ENCODE data around the gene ZNF532.
A peak's percentile ranks its signal among the peaks of the same experiment; 100 is the strongest.

The ZNF532 gene

DNA sequence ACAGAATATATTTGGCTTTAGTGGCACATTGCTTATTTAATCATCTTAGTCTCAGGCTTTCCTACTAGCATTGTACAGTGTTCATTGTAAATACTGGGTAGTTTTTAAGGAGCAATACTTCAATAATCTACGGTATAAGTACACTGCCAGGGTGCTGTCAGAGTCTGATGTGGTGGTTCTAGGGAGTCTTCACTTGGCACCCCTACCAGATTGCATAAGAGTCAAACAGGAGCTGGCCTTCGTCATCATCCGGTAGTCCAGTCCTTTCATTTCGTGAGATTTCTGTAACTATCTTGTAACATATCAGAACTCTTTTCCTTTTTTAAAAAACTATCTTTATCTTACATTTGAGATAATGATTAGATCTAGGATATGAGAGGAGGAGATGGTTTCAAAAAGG lies 91.1 kb downstream of the ZNF532 start:
- Histone ChIP-seq H3K79me2 (ENCODE audit: control insufficient read depth, insufficient read depth, low read length, unreplicated experiment) (no peaks in the 10 kb centered on the region), H3K4me3 (ENCODE audit: low read depth, low read length) (peak overlapping the region; percentile 43; the same call in 1 of the 2 replicates), H3K36me3 (ENCODE audit: insufficient read depth, low read length) (peaks cover 7% of the 10 kb centered on the region), H2AFZ (ENCODE audit: low read length, unreplicated experiment) (no peak overlapping the region), H3K27ac (ENCODE audit: low read depth, low read length) (no peak overlapping the region), H3K4me1 (ENCODE audit: control insufficient read depth, insufficient read depth, low read length, unreplicated experiment) (peaks cover 7% of the 10 kb centered on the region), H3K27me3 (ENCODE audit: insufficient read depth, low read length) (no peaks in the 10 kb centered on the region)

DNA sequence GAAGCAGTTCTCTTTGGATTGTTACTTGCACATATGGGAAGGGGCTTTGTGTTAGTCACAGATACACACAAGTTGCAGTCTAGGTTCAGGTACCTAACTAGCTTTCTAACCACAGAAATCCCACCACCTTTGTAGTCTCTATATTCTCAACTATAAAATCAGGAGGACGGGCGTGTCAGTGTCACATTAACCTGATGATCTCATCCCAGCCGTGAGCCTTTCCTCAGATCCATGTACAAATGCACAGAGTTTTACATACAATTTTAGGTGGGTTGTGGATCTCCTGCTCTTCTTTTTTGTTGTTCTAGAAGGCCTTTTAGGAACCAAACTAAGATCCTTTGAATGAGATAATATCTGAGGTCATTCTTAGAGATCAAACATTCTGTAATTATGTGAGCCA lies 94.0 kb downstream of the ZNF532 start:
- no peak overlapping the region for H2AFZ ChIP-seq (ENCODE audit: low read length, unreplicated experiment)
- peaks cover 12% of the 10 kb centered on the region for H3K4me1 ChIP-seq (ENCODE audit: control insufficient read depth, insufficient read depth, low read length, unreplicated experiment)
- no peak overlapping the region for H3K27ac ChIP-seq (ENCODE audit: low read depth, low read length)
- no peaks in the 10 kb centered on the region for H3K79me2 ChIP-seq (ENCODE audit: control insufficient read depth, insufficient read depth, low read length, unreplicated experiment)
- H3K36me3 ChIP-seq (ENCODE audit: insufficient read depth, low read length): peaks cover 16% of the 10 kb centered on the region
- no peaks in the 10 kb centered on the region for H3K27me3 ChIP-seq (ENCODE audit: insufficient read depth, low read length)
- no peak overlapping the region for H3K4me3 ChIP-seq (ENCODE audit: low read depth, low read length)

DNA sequence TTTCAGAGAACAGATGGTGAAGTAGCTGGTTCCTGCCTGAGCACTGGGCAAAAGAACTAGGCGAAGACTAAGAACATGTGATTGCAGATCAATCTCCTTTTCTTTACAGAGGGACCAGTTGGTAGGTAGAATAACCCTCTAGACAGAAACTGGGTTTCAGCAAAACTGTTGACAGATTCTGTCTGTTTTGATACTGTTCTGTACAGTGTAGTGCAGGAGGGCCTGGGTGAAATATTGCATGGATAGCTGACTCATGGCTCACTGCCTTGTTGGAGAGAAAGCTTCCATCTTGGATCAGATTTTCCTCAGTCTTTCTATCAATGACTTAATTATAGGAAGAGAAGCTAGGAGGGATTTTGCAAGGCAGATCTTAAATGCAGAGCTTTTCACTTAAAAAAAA lies 95.8 kb downstream of the ZNF532 start:
- Histone ChIP-seq H3K4me3 (ENCODE audit: low read depth, low read length) (no peak overlapping the region), H2AFZ (ENCODE audit: low read length, unreplicated experiment) (no peak overlapping the region), H3K36me3 (ENCODE audit: insufficient read depth, low read length) (peaks cover 10% of the 10 kb centered on the region), H3K27ac (ENCODE audit: low read depth, low read length) (no peak overlapping the region), H3K4me1 (ENCODE audit: control insufficient read depth, insufficient read depth, low read length, unreplicated experiment) (peaks cover 17% of the 10 kb centered on the region), H3K79me2 (ENCODE audit: control insufficient read depth, insufficient read depth, low read length, unreplicated experiment) (no peaks in the 10 kb centered on the region), H3K27me3 (ENCODE audit: insufficient read depth, low read length) (no peaks in the 10 kb centered on the region)

DNA sequence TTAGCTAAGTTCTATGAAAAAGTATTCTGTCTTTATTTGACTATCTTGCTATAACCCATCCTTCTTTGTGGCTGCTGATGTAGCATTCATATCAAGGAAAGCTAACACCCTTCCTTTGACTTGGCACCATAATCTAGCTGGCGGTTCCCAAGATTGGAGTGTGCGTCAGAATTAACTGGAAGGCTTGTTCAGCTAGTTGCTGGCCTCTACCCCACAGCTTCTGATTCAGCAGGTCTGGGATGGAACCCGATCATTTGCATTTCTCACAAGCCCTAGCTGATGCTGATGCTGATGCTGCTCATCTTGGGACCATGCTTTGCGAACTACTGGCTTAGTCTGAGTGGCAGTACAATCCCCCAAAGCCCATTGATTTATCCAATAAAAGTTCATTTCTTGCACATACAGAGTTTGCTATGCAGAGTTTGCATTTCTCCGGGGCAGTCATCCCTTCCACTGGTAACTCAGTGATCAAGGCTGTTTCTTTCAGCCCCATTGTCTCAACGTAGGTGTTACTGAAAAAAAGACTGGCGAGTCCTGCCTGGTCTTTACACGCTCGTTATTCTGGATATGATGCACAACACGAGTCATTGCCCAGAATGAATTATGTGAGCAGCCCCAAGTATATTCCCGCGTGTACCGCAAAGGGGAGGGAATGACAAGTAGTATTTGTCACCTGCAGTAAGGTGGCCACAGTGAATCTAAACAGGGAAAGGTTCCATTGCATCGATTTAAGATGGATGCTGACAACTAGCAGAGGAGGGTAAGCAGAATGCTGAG lies 96.5 kb downstream of the ZNF532 start:
- Histone ChIP-seq H3K27ac (ENCODE audit: low read depth, low read length) (no peak overlapping the region), H3K27me3 (ENCODE audit: insufficient read depth, low read length) (no peaks in the 10 kb centered on the region), H3K4me3 (ENCODE audit: low read depth, low read length) (no peak overlapping the region), H3K4me1 (ENCODE audit: control insufficient read depth, insufficient read depth, low read length, unreplicated experiment) (peaks cover 17% of the 10 kb centered on the region), H2AFZ (ENCODE audit: low read length, unreplicated experiment) (no peak overlapping the region), H3K79me2 (ENCODE audit: control insufficient read depth, insufficient read depth, low read length, unreplicated experiment) (no peaks in the 10 kb centered on the region), H3K36me3 (ENCODE audit: insufficient read depth, low read length) (peaks cover 8% of the 10 kb centered on the region)

DNA sequence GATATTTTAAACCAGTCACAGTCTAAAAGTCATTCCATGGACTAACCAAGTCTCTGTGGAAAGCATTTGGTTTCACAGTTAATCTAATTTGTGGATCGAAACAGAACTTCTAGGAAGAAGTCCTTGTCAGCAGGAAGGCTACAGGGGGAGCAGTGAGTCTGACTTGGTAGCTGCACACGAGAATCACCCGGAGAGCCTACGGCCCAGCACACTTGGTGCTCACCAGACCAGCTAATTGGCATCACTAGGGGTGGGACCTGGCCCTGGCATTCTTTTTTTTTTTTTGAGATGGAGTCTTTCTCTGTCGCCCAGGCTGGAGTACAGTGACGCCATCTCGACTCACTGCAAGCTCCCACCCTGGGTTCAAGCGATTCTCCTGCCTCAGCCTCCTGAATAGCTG lies 97.7 kb downstream of the ZNF532 start:
- Histone ChIP-seq H2AFZ (ENCODE audit: low read length, unreplicated experiment) (no peak overlapping the region), H3K4me3 (ENCODE audit: low read depth, low read length) (no peak overlapping the region), H3K4me1 (ENCODE audit: control insufficient read depth, insufficient read depth, low read length, unreplicated experiment) (peaks cover 17% of the 10 kb centered on the region), H3K79me2 (ENCODE audit: control insufficient read depth, insufficient read depth, low read length, unreplicated experiment) (no peaks in the 10 kb centered on the region), H3K27me3 (ENCODE audit: insufficient read depth, low read length) (no peaks in the 10 kb centered on the region), H3K27ac (ENCODE audit: low read depth, low read length) (no peak overlapping the region), H3K36me3 (ENCODE audit: insufficient read depth, low read length) (peaks cover 8% of the 10 kb centered on the region)

DNA sequence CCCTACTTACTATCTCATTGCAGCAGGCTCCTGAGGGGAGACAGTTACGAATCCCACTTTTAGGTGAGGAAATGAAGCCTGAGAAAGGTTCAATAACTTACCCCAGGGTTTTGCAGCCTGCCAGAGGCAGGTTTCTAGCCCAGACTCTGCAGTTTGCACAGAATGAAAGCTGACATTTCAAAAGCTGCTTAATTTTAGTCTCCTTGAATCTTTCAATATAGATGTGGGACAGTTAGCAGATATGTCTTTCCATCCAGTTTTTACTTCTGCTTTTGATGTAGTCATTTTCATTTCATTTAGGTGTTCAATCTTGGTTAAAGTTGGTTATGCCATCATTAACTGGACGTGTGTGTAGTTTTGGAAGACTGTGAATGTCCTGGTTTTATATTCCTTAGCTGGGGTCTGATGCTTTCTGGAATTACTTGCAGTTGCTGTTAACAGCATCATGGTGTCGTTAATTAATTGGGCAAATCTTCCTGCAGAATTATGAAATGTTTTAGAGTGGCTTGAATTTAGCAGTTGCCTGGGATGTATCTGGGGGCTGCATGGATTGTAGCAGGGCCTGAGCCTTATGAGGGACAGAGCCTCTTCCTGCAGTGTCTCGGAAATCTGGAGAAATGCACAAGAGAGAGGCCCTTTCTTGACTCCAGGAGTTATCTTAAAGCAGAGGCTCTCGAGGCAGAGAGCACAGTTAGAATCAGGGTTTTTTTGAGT lies 100.8 kb downstream of the ZNF532 start:
- H3K36me3 ChIP-seq (ENCODE audit: insufficient read depth, low read length): peaks cover 8% of the 10 kb centered on the region; the same call in 1 of the 2 replicates
- H3K27me3 ChIP-seq (ENCODE audit: insufficient read depth, low read length): no peaks in the 10 kb centered on the region
- no peak overlapping the region for H3K27ac ChIP-seq (ENCODE audit: low read depth, low read length)
- no peak overlapping the region for H2AFZ ChIP-seq (ENCODE audit: low read length, unreplicated experiment)
- H3K79me2 ChIP-seq (ENCODE audit: control insufficient read depth, insufficient read depth, low read length, unreplicated experiment): no peaks in the 10 kb centered on the region
- H3K4me1 ChIP-seq (ENCODE audit: control insufficient read depth, insufficient read depth, low read length, unreplicated experiment): peaks cover 17% of the 10 kb centered on the region
- H3K4me3 ChIP-seq (ENCODE audit: low read depth, low read length): no peak overlapping the region

DNA sequence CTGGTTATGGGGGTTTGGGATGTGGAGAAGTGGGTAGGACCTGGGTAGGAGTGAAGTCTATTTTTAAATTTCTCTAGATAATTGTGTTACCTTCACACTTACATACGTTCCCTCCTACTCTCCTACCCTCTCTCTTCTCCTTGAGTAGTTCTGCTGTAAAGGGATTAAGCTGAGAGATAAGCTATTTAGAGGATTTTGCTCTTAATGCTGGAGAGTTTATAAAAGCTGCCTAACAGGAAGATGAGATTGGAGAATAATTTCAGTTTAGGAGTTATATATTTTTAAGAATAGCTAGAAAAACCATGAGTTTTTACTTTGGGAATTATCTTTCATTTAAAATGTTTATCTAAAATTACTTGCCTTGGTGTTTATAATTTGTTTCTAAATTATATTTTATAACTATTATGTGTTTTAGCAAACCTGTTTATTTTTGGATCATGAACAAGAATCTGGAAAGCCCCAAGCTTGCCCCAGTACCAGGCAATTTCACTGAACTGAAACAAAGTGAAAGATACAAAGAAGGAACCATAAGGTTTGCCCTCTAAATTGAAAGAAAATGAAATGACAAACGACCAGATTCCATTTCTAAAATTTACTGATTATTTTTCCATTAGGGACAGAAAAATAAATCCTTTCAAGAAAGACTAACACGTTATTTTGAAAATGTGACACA lies 101.5 kb downstream of the ZNF532 start:
- no peaks in the 10 kb centered on the region for H3K27me3 ChIP-seq (ENCODE audit: insufficient read depth, low read length)
- no peaks in the 10 kb centered on the region for H3K79me2 ChIP-seq (ENCODE audit: control insufficient read depth, insufficient read depth, low read length, unreplicated experiment)
- no peak overlapping the region for H2AFZ ChIP-seq (ENCODE audit: low read length, unreplicated experiment)
- H3K4me3 ChIP-seq (ENCODE audit: low read depth, low read length): no peak overlapping the region
- no peak overlapping the region for H3K27ac ChIP-seq (ENCODE audit: low read depth, low read length)
- peaks cover 17% of the 10 kb centered on the region for H3K4me1 ChIP-seq (ENCODE audit: control insufficient read depth, insufficient read depth, low read length, unreplicated experiment)
- peaks cover 8% of the 10 kb centered on the region; the same call in 1 of the 2 replicates for H3K36me3 ChIP-seq (ENCODE audit: insufficient read depth, low read length)

DNA sequence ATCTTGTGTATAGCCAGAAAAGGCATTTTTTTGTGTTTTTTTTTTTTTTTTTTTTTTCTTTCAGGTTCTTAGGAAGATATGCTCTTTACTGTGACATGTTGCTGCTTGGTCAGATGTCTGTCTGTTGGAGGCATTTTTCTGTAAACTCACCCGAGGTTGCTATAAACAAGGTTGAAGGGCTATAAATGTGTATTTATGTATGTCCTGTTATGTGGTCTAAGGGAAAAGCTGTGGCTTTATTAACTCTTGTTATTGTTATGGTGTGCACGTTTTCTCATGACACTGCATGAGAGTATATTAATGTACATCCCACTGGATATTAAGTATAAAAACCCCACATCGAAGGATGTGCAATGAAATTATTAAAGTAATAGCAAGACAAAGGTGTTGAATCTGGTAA lies 102.0 kb downstream of the ZNF532 start:
- Histone ChIP-seq H2AFZ (ENCODE audit: low read length, unreplicated experiment) (no peak overlapping the region), H3K27me3 (ENCODE audit: insufficient read depth, low read length) (no peaks in the 10 kb centered on the region), H3K36me3 (ENCODE audit: insufficient read depth, low read length) (0 out of 2 replicates have a peak, but pooled peaks cover 6% of the 10 kb centered on the region), H3K4me1 (ENCODE audit: control insufficient read depth, insufficient read depth, low read length, unreplicated experiment) (peaks cover 17% of the 10 kb centered on the region), H3K27ac (ENCODE audit: low read depth, low read length) (no peak overlapping the region), H3K4me3 (ENCODE audit: low read depth, low read length) (no peak overlapping the region), H3K79me2 (ENCODE audit: control insufficient read depth, insufficient read depth, low read length, unreplicated experiment) (no peaks in the 10 kb centered on the region)

DNA sequence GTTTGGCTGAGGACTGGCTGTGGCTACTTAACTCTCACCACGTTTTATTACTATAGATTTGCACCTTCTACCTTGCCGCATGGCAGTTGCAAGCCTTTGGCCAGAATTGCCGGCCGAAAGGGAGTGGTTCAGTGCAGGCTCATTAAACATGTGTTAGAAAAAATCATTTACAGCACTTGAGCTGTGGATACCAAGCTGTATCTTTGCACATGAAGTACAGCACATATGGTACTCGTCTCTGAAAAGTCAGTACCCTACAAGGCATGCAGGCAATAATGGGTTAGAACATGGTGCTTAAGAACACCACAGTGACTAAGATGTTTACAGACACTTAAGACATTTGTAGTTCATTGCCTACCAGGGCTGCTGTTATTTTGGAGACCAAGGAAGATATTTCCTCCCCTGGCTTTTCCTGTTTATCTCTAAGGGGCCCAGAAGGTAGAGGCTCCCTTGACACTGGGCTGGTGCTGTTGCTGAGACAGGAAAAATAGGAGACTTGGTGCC lies 103.1 kb downstream of the ZNF532 start:
- Histone ChIP-seq H3K36me3 (ENCODE audit: insufficient read depth, low read length) (0 out of 2 replicates have a peak, but pooled peaks cover 8% of the 10 kb centered on the region), H2AFZ (ENCODE audit: low read length, unreplicated experiment) (no peak overlapping the region), H3K27ac (ENCODE audit: low read depth, low read length) (no peak overlapping the region)

DNA sequence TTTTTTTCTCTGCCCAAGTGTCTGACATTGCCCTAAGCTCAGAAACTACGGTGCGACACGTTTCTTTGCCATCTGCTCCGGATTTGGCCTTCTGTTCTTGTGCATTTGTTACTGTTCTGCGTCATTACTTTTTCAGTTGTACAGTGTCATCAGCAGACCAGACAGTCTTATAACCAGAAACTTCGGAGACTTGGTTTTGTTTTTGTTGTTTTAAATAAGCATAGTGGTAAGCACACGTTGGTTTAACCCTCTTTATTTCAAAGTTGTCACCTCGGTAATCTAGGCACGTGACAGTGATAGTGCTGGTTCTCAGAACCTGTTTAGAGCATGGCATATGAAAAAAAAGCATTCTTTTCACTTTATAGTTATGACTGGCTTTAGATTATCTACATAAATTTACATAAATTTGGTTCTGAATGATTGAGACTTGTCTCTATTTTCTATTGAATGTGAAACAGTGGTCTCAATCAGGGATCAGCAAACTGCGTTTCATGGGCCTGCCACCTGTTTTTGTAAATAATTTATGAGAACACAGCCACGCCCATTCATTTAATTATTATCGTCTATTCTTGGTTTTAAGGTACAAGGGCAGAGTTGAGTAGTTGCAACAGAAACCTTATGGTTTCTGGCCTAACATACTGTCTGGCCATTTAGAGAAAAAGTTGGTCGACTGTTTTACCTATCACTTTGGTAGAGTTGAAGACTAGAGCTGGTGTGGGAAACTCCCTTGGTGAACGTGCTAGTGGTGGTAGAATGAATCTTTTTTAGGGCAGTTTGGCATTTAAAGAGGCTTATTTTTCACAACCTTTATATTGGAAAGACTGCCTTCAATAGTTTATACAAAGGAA lies 106.5 kb downstream of the ZNF532 start:
- no peaks in the 10 kb centered on the region for H3K4me1 ChIP-seq (ENCODE audit: control insufficient read depth, insufficient read depth, low read length, unreplicated experiment)
- H2AFZ ChIP-seq (ENCODE audit: low read length, unreplicated experiment): no peak overlapping the region
- H3K27ac ChIP-seq (ENCODE audit: low read depth, low read length): no peak overlapping the region
- H3K36me3 ChIP-seq (ENCODE audit: insufficient read depth, low read length): peaks cover 15% of the 10 kb centered on the region; the same call in 1 of the 2 replicates
- H3K4me3 ChIP-seq (ENCODE audit: low read depth, low read length): no peak overlapping the region
- H3K79me2 ChIP-seq (ENCODE audit: control insufficient read depth, insufficient read depth, low read length, unreplicated experiment): no peaks in the 10 kb centered on the region
- H3K27me3 ChIP-seq (ENCODE audit: insufficient read depth, low read length): no peaks in the 10 kb centered on the region

More for the DNA sequence above, 103.1 kb downstream of the ZNF532 start:
- peaks cover 17% of the 10 kb centered on the region for H3K4me1 ChIP-seq (ENCODE audit: control insufficient read depth, insufficient read depth, low read length, unreplicated experiment)
- H3K27me3 ChIP-seq (ENCODE audit: insufficient read depth, low read length): no peaks in the 10 kb centered on the region
- no peak overlapping the region for H3K4me3 ChIP-seq (ENCODE audit: low read depth, low read length)
- H3K79me2 ChIP-seq (ENCODE audit: control insufficient read depth, insufficient read depth, low read length, unreplicated experiment): no peaks in the 10 kb centered on the region
